ENCODE results near the gene ALPL.
A peak's percentile ranks its signal among the peaks of the same experiment; 100 is the strongest.

Gene ALPL

GRCh38 chr1:21597753-21598152, 88.5 kb downstream of the ALPL start:
- H3K27me3 Mint-ChIP-seq, result peaks cover 8% of the 10 kb centered on the region
- no peak for ATAC-seq
- no peaks in the 10 kb centered on the region for H3K9me3 Mint-ChIP-seq
- no peak overlapping the region for H3K27ac Mint-ChIP-seq
- no peak for DNase-seq
- H3K4me3 Mint-ChIP-seq, result no peak overlapping the region
- no peaks in the 10 kb centered on the region for H3K4me1 Mint-ChIP-seq
- H3K36me3 Mint-ChIP-seq (ENCODE audit: low read depth), result no peaks in the 10 kb centered on the region

DNA sequence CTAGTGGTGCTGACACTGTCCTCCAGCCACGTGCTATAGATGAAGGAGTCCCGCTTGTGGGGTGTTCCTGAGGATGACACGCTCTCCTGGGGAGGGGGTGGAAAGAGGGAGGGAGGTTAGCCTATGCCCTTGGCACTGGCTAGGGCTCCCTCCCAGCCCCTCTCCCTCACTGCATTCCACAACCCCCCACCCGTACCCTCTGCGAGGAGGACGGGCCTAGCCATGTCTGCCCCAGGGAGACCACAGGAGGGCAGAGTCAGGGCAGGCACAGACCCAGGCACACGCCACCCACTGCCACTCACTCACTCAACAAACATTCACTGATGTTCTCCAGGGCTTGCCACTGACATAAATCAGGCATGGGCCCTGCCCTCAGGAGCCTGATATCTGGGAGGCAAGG, 89.2 kb downstream of the ALPL start:
- H3K4me3 Mint-ChIP-seq, result no peak overlapping the region
- no peak for DNase-seq
- no peaks in the 10 kb centered on the region for H3K36me3 Mint-ChIP-seq (ENCODE audit: low read depth)
- no peaks in the 10 kb centered on the region for H3K4me1 Mint-ChIP-seq
- no peak for ATAC-seq
- peaks cover 8% of the 10 kb centered on the region for H3K27me3 Mint-ChIP-seq
- H3K9me3 Mint-ChIP-seq, result no peaks in the 10 kb centered on the region
- H3K27ac Mint-ChIP-seq, result no peak overlapping the region

GRCh38 chr1:21598904-21599303, 89.7 kb downstream of the ALPL start:
- DNase-seq (no peak), ATAC-seq (no peak)
- Mint-ChIP-seq H3K27me3 (peaks cover 8% of the 10 kb centered on the region), H3K4me3 (no peak overlapping the region), H3K4me1 (no peaks in the 10 kb centered on the region), H3K9me3 (no peaks in the 10 kb centered on the region), H3K36me3 (ENCODE audit: low read depth) (no peaks in the 10 kb centered on the region), H3K27ac (no peak overlapping the region)

DNA sequence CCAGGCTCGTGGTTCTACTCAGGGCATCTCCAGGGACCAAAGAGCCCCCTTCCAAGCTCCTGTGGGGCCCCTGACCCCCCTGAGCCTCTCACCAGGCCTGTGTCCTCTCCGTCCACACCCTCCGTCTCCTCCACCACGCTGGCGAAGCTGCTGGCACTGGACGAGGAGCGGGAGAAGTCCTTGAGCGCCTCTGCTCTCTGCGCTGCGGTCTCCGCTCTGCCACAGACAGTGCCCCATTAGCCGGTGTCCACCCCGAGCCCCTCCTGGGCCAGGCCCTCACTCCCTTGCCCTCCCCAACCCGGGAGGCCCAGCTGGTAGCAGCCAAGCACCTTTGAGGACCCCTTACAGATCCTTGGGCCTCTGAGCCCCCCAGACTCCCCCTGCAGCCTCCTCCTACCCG, 90.2 kb downstream of the ALPL start:
- H3K4me3 Mint-ChIP-seq, result no peak overlapping the region
- DNase-seq, result no peak
- peaks cover 8% of the 10 kb centered on the region for H3K27me3 Mint-ChIP-seq
- H3K9me3 Mint-ChIP-seq, result no peaks in the 10 kb centered on the region
- no peak overlapping the region for H3K27ac Mint-ChIP-seq
- H3K36me3 Mint-ChIP-seq (ENCODE audit: low read depth), result no peaks in the 10 kb centered on the region
- H3K4me1 Mint-ChIP-seq, result no peaks in the 10 kb centered on the region
- ATAC-seq, result no peak

GRCh38 chr1:21601278-21602048, 92.2 kb downstream of the ALPL start:
- Mint-ChIP-seq H3K27ac (no peak overlapping the region), H3K36me3 (ENCODE audit: low read depth) (no peaks in the 10 kb centered on the region), H3K27me3 (peaks cover 3% of the 10 kb centered on the region), H3K4me3 (no peak overlapping the region), H3K4me1 (no peaks in the 10 kb centered on the region), H3K9me3 (no peaks in the 10 kb centered on the region)
- no peak for DNase-seq
- no peak for ATAC-seq

GRCh38 chr1:21603177-21604138, 94.2 kb downstream of the ALPL start:
- H3K27ac Mint-ChIP-seq, result no peak overlapping the region
- H3K4me3 Mint-ChIP-seq, result no peak overlapping the region
- H3K4me1 Mint-ChIP-seq, result peaks cover 9% of the 10 kb centered on the region
- no peak for DNase-seq
- H3K27me3 Mint-ChIP-seq, result peaks cover 6% of the 10 kb centered on the region
- H3K36me3 Mint-ChIP-seq (ENCODE audit: low read depth), result no peaks in the 10 kb centered on the region
- no peak for ATAC-seq
- no peaks in the 10 kb centered on the region for H3K9me3 Mint-ChIP-seq

DNA sequence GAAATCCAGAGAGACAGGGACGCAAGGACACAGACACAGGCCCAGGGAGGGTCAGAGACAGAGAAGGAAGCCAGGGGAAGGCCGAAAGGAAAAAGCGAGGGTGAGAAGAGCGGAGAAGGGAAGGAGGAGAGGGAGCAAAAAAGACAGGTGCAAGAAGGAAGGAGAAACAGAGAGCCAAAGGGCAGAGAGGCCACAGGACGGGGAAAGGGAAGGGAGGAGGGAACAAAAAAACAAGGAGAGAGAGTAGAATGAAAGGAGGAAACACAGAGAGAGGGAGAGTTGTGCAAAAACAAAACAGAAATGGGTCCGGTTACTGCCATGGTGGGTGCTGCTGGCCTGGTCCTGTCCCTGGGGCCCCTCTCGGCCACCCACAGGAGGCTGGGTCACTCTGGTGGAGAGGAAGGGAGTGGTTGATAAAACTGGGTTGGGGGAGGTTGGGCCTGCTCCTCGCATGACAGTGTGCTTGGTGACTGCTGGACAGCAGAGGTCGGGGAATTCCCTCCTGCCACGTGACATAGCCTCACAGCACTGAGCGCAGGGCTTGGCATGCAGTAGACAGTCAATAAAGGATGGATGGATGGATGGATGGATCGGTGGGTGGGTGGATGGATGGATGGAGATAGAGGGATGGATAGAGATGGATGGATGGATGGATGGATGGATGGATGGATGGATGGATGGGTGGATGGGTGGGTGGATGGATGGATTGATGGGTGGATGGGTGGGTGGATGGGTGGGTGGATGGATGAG, 95.2 kb downstream of the ALPL start:
- Mint-ChIP-seq H3K4me1 (peaks cover 9% of the 10 kb centered on the region), H3K36me3 (ENCODE audit: low read depth) (no peaks in the 10 kb centered on the region), H3K27me3 (peaks cover 6% of the 10 kb centered on the region), H3K4me3 (no peak overlapping the region), H3K9me3 (no peaks in the 10 kb centered on the region), H3K27ac (no peak overlapping the region)
- DNase-seq, result no peak
- ATAC-seq, result no peak

- Mint-ChIP-seq H3K9me3 (no peaks in the 10 kb centered on the region), H3K36me3 (ENCODE audit: low read depth) (no peaks in the 10 kb centered on the region), H3K4me3 (no peak overlapping the region), H3K27ac (no peak overlapping the region), H3K4me1 (peaks cover 9% of the 10 kb centered on the region), H3K27me3 (peaks cover 3% of the 10 kb centered on the region)
- ATAC-seq (no peak), DNase-seq (no peak)
Observed at GRCh38 chr1:21605012-21605715, 95.9 kb downstream of the ALPL start.

- peaks cover 3% of the 10 kb centered on the region for H3K27me3 Mint-ChIP-seq
- no peak overlapping the region for H3K27ac Mint-ChIP-seq
- no peak overlapping the region for H3K4me3 Mint-ChIP-seq
- no peaks in the 10 kb centered on the region for H3K9me3 Mint-ChIP-seq
- DNase-seq (no peak), ATAC-seq (no peak)
- peaks cover 9% of the 10 kb centered on the region for H3K4me1 Mint-ChIP-seq
- H3K36me3 Mint-ChIP-seq (ENCODE audit: low read depth), result no peaks in the 10 kb centered on the region
Observed at GRCh38 chr1:21605964-21606705, 96.9 kb downstream of the ALPL start.

GRCh38 chr1:21607549-21608529, 98.6 kb downstream of the ALPL start:
- H3K9me3 Mint-ChIP-seq, result no peaks in the 10 kb centered on the region
- peaks cover 3% of the 10 kb centered on the region for H3K27me3 Mint-ChIP-seq
- H3K27ac Mint-ChIP-seq, result no peak overlapping the region
- H3K4me3 Mint-ChIP-seq, result peak overlapping the region; percentile 18
- peak; percentile 61 for DNase-seq
- peak; percentile 84 for ATAC-seq
- H3K36me3 Mint-ChIP-seq (ENCODE audit: low read depth), result no peaks in the 10 kb centered on the region
- peaks cover 9% of the 10 kb centered on the region for H3K4me1 Mint-ChIP-seq

- Mint-ChIP-seq H3K27ac (no peak overlapping the region), H3K4me1 (peaks cover 9% of the 10 kb centered on the region), H3K36me3 (ENCODE audit: low read depth) (no peaks in the 10 kb centered on the region), H3K9me3 (no peaks in the 10 kb centered on the region), H3K4me3 (no peak overlapping the region), H3K27me3 (peaks cover 3% of the 10 kb centered on the region)
- DNase-seq, result no peak
- no peak for ATAC-seq
Observed at GRCh38 chr1:21608798-21609197, 99.6 kb downstream of the ALPL start.

DNA sequence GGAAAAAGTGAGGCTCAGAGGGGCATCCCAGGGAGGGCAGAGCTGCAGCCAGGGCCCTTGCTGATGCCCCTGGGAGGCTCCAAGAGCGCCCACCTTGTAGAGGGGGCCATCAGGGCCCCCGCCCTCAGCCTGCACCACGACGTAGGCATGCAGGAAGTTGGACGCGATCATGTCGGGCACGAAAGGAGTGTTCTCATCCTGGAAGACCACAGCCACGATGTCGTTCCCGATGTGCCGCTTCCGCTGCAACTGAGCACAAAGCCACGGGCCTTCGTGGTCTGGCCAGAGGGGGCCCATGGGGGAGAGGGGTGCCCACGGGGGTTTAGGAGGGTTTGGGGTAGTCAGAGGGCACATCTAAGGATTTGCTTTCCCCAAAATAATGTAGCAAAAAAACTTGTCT, 100.8 kb downstream of the ALPL start:
- H3K4me1 Mint-ChIP-seq, result peaks cover 9% of the 10 kb centered on the region
- H3K36me3 Mint-ChIP-seq (ENCODE audit: low read depth), result no peaks in the 10 kb centered on the region
- no peak overlapping the region for H3K4me3 Mint-ChIP-seq
- no peak overlapping the region for H3K27ac Mint-ChIP-seq
- no peak for DNase-seq
- H3K27me3 Mint-ChIP-seq, result peaks cover 3% of the 10 kb centered on the region
- no peak for ATAC-seq
- no peaks in the 10 kb centered on the region for H3K9me3 Mint-ChIP-seq

Data from activated naive CD8-positive, alpha-beta T cell treated with anti-CD3 and anti-CD28 coated beads, Interleukin-2, amount 50 U/mL, for 24 hours (primary cell).